GM18873 (cell line): ENCODE results near the gene CEP350.
"Not testable (repeated sequence)": the region's sequence is repeated elsewhere in the genome, so short reads cannot be mapped to it uniquely, and the experiment has no call there.

Experiments used
- ATAC-seq: cut with Tn5 transposase; IDR thresholded peaks from one replicate; pipeline ENCODE4 v1.9.1; 2021; ENCODE audit warnings: mild to moderate bottlenecking, moderate library complexity, moderate number of reproducible peaks; ENCODE audit not compliant: unreplicated experiment, low FRiP score

CEP350 gene

DNA sequence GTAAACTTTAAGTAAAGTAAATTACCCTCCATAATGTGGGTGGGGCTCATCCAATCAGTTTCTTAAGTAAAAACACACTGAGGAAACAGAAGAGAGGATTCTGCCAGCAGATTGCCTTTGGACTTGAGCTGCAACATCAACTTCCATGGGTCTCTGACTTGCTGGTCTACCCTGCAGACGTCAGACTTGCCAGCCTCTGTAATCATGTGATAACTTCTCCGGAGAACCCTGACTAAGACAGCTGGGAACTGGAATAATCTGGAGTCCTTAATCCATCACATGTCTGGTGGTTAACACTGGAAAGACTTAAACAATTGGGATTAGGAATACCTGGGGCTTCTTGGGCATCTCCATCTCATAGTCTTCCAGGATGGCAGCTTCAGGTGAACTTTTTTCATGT is 13.2 kb upstream of the CEP350 start:
- ATAC-seq, result no peak

DNA sequence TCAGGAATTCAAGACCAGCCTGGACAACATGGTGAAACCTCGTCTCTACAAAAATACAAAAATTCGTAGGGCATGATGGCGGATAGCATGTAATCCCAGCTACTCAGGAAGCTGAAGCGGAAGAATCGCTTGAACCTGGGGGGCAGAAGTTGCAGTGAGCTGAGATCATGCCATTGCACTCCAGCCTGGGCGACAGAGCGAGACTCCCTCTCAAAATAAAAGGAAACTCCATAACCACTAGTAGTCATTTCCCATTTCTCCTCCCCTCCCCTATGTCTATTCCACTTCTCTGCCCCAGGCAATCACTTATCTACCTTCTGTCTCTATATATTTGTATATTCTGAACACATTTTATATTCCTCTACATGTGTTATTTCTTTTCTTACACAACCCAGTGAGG is 4.0 kb upstream of the CEP350 start:
- no peak for ATAC-seq

DNA sequence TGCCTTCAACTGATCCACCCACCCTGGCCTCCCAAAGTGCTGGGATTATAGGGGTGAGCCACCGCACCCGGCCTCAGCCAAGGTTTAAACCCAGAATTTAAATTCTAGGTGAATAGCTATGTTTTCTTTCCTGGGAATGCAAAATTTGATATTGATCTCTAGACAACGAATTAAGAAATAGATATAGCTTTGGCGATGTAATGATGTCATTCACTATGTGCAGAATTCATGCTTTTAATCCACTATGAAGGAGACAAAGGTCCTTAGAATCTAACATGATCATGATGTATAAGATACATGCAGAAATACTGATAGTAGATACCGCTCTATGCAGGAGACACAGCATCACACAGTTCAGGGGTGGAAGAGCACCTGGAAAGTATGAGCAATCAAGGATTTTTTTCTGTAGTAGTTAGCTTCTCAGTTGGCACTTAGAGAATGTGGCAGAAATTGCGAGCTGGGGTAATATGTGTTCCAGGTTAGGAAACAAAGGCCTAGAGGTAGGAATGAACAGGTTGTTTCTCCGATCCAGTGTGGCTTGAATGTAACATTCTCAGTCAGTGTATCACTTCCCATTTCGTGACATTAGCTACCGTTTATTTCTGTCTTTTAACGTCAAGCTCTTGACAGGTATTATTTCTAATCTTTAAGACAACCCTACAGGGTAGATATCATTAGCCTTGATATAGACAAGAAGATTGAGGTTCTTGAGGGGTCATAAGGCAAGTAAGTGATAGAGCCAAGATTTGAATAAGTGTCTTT is 3.0 kb upstream of the CEP350 start:
- no peak for ATAC-seq

DNA sequence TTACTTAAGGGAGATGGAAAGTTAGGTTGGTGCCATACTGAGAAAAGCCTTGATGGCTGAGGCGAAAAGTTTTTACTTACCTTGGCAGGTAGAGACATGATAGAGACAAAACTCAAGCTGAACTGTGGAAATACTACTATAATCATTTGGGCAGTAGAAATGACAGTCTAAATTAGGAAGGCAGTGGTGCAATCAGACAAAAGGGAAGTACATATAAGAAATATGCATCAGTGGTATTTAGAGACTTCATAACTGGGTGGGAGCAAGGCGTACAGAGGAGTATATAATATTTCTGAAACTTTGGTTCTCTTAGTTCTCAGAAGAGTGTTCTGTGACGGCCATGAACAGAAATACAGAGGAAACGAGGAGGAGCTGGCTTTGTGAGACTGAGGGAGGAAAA is 2.4 kb upstream of the CEP350 start:
- ATAC-seq, result no peak

DNA sequence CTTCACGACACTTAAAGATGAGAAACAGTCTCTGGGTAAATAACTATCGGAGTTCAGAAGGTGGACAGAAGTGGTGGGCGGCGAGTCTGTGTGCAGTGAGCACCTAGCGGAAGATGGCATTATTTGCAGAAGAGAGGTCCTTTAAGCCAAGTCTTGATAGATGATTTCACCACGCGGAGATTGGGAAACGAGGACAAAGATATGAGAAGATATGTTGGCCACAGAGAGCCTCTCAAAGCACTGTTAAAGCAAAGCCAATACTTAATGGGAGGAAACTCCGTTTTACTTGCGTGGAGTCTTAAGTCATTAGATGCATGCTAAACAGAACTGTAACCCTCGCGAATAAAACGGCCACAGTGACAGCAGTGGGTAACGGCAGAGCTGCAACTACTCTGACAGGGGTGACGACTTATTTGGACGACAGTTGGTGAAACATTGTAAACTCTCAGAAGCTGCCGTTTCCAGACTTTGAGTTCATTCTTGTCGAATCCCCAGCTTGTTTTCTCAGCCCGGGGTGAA is 577 bp upstream of the CEP350 start:
- peak; percentile 11 for ATAC-seq

DNA sequence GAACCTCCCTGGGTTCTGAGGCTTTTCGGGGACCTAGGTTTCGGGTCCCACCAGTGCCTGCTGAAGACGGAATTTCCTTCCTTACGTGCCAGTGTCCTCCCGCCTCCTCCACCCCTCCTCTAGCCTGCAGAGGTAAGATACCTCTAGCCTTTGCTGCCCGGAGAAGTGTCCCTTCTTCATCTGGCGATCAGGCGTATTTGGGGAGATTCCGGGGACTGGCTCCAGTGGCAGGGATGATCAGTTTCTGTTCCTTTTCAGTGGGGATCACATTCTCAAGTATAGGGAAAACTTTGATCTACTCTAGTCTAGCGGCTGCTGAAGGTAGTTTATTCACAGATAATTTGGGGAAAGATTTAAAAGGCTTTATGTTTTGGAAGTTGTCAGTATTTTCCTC is 674 bp downstream of the CEP350 start:
- ATAC-seq, result no peak

DNA sequence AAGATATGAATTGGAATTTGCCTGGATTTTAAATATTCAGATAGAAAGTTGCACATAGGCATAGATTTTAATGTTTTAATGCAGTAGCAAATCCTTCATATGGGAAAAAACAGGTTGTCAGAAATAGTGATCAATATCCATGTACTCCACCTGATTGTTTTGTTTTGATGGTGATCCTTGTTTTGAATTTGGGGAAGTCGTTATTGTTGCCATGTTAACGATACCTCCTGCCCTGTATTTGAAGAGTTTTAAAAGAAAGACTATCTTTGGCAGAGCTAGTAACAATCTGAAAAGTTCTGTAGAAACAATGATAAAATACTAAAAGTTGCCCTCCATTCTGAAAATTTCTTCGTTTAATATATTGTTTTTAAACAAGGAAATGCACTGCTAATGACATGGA is 1.1 kb downstream of the CEP350 start:
- no peak for ATAC-seq

DNA sequence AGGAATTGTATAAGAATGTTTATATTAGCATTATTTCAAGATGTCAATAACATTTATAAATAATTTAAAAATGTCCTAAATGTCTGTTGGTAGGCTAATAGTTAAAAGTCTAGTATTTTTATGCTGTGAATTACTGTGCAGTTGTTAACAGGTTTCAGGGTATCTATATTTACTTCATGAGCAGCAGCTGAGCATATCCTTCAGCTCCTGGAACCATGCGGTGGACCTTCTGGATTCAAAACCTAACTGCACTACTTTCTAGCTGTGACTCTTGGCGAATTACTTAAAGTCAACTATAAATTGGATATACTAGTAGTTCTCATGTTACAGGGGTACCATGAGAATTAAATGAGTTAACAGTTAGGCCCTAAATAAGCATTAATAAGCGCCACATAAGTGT is 3.7 kb downstream of the CEP350 start:
- ATAC-seq, result no peak

DNA sequence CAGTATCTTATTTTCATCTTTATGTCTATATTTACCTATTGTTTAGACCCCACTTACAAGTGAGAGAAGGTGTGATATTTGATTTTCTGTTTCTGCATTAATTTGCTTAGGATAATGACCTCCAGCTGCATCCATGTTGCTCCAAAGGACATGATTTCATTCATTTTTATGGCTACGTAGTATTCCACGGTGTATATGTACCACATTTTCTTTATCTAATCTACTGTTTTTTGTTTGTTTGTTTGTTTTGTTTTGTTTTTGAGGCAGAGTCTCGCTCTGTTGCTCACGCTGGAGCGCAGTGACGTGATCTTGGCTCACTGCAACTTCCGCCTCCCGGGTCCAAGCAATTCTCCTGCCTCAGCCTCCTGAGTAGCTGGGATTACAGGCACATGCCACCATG is 7.6 kb downstream of the CEP350 start:
- ATAC-seq, result not testable (repeated sequence)

DNA sequence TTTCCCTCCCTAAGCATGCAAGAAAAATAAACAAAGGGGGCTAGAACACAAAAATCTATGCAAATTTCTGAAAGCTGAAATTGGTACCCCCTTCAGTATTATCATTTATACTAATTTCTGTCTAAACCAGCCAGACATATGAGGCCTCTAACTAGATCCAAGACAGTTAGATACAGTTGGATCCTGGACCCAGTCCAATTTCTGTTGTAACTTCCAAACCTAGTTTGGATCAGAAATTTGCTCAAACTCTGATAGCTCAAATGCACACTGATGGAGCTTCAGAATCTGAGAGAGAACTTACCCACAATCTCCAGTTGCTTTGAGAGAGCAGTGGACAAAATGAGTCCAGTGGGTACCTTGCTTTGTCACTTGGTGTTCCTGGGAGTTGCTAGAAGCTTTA is 11.9 kb downstream of the CEP350 start:
- no peak for ATAC-seq

DNA sequence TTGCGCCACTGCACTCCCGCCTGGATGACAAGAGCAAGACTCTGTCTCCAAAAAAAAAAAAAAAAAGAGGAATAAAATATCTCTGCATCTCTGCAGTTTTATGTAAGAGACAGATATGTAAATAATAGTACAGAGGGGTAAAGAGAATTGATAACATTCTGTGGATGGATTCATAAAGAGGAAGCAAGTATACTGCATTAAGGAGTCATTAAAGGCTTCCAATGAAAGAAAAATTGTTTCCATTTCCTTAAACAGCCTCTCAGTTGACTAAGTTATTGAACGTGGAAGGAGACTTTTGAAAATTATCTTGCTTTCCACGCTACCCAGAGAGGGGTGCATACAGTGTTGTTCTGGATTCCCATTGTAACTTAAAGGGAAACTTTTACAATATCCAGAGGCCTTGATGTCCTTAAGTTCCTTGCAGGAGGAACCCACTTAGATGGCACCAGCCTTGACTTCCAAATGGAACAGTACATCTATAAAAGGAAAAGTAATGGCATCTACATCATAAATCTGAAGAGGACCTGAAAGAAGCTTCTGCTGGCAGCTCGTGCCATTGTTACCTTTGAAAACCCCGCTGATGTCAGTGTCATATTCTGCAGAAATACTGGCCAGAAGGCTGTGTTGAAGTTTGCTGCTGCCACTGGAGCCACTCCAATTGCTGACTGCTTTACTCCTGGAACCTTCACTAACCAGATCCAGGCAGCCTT is 13.8 kb downstream of the CEP350 start:
- no peak for ATAC-seq

DNA sequence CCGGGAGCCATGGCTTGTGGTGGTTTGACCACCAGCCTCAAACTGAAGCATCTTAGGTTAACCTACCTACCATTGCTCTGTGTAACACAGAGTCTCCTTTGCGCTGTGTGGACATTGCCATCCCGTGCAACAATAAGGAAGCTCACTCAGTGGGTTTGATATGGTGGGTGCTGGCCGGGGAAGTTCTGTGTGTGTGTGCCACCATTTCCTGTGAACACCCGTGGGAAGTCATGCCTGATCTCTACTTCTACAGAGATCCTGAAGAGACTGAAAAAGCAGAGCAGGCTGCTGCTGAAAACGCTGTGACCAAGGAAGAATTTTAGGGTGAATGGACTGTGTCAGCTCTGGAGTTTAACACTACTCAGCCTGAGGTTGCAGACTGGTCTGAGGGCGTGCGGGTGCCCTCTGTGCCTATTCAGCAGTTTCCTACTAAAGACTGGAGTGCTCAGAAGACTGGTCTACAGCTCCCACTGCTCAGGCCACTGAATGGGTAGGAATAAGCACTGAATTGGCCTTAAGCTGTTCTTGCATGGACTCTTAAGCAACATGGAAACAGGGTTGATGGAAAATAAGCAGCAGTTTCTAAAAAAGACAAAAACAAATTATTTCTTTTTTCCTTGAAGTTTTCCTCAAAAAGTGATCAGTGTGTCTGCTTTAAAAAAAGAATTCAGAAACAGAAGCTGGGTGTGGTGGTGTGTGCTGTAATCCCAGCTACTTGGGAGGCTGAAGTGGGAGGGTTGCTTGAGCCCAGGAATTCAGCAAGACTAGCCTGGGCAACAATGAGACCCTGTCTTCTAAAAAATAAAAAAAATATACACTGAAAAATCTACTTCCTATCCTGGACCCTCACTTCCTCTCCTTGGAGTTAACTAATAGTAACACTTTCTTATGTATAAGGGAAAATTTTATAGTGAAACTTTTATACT is 14.6 kb downstream of the CEP350 start:
- no peak for ATAC-seq

DNA sequence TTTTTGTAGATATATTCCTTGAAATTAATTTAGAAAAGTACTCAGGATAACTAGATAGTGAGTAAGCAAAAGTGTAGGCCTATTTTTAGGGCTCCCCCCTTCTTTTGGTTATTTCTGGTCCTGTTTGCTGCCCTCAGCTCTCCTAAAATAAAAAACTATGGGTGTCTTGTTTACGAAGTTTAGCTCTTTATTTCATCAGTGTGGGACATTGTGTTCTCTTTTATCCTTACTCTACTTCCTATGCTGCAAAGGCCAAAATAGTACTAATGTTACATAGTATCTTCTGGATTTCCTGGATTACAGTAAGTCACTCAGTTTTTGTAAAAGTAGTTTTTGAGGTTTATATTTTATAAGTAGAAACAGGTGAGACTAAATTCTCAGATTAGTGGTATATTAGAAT is 15.4 kb downstream of the CEP350 start:
- no peak for ATAC-seq

DNA sequence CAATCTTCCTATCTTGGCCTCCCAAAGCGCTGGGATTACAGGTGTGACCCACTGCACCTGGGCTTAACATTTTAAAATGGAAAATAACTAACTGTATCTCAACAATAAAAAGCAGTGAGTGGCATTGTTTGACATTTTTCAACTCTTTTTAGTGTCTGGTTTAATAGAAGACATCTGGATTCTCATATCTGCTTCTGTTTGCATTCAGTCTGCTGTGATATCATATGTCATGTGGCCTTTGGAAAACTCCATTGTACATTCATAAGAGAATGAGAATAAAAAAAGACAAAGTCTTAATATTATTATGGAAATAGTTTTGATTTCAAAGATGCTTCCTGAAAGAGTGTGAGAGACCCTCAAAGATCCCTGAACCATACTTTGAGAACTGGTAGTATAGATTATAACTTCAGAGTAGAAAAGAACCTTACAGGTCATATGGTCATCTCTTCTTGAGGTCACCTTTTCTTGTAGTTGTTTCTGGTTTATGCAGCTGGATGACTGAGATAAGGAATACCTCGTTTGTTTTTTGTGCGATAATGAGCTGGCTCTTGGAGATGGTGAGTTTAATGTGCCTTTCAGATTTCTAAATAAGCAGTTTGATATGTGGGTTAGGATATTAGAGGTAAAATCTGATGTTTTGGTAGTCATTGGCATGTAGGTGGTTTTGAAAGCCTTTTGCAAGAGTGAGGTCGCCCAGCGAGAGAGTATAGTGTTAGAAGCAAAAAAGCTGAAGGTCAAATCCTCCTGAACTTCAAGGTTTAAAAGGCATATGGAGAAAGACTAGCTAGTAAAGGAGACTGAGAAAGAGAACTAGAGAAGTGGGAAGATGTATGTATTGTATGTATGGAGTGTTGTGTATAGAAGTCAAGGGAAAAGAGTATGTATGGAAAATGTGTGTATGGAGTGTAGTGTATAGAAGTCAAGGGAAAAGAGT is 17.2 kb downstream of the CEP350 start:
- no peak for ATAC-seq

DNA sequence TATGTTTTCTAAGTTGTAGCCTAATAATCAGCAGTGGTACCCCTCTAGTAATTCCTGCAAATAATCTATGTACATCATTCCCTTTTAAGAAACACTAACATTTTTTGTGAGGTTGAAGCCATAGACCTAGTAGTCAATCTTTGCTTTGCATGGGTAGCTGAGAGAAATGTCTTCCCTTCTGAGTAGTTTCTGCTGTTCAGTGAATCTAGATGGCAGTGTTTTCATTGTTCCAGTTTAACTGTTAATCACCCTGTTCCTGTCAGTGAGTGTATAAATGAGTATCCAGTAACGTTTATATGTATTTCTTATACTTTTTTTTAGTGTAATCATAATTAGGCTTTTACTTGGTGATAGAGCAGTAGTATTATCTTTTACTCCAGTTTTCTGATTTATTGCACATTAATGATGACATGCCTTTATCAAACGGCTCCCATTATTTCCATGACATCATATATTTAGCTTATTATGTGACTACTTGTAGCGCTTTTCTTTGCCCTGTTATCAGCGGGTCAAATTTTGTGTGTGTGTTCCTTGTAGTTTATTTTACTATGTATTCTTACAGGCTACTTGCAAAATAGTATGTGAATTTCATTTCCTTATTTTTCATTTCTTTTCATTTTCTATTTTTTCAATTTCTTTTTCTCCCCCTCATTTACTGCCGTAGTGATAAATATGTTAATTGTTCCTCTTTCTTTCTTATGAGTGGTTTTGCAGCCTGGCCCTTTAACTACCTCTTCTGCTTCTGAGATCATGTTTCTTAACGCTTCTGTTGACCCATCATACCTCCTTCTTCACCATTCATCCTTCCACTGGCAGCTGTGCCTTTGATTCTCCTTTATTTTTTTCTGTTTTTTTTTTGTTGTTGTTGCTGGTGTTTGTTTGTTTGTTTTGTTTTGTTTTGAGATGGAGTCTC is 18.8 kb downstream of the CEP350 start:
- ATAC-seq, result no peak

DNA sequence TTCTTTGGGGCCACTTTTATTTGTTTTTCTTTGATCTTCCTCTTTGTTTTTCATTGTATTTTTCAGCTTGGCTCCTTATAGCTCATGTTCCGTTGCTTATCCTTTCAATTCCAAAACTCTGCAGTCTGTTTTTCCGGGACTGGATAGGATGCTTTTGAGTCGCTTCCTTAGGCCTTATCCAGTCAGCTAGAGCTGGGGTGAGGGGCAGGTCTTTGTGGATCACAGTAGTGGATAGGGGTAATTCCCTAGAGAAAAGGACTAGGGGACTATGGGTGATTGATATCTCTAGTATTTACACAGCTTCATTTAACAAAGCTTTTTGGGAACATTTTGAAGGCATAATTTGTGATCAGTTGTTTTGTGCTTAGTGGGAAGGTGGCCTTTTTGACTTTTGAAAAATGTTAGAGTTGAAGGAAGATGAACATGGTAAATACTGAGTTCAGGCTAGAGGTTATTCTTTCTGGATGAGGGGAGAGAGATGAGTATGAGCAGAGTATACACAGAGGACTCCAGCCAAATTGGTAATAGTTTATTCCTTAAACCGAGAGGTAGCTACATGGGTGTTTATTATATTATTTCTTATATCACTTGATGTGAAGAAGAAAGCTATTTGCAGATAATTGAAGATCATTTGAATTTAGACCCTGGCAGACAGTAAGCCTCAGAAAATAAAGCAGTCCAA is 22.5 kb downstream of the CEP350 start:
- ATAC-seq, result no peak

DNA sequence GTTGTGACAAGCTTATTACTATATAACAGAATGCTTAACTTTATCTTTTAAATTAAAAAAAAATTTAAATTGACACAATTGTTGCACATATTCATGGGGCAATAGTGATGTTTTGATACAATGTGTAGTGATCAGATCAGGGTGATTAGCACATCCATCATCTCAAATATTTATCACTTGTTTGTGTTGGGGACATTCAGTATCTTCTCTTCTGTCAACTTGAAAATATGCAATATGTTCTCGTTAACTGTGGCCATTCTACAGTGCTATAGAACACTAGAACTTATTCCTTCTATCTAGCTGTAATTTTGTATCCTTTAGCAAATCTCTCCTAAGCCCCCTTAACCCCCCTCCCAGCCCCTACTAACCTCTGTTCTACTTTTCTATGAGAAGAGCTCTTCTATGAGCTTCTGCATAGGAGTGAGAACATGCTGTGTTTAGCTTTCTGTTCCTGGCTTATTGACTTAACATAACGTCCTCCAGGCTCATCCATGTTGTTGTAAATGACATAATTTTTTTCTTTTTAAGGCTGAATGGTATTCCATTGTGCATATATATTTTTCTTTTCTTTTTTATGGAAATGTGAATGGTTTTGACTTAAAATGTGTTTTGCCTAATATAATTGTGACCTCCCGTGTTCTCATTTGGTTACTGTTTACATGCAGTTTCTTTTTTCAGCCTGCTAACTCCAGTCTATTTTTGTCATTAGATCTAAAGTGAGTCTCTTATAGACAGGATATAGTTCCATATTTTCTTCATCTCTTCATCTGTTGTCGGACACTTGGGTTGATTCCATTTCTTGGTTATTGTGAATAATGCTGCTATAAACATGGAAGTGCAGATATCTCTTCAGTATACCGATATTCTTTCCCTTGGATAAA is 23.8 kb downstream of the CEP350 start:
- no peak for ATAC-seq
